GM12875 (cell line): ENCODE results near the gene KBTBD7.
"Not testable (repeated sequence)": the region's sequence is repeated elsewhere in the genome, so short reads cannot be mapped to it uniquely, and the experiment has no call there.

Experiments used
- H3K4me3 ChIP-seq: one replicate; pipeline ENCODE4 v1.5.1; 2011; ENCODE audit warnings: low read depth, low read length, control low read depth
- TF ChIP-seq, protein P1 (sequence below): IDR thresholded peaks from 2 replicates; pipeline ENCODE4 v1.5.1; 2011; ENCODE audit warnings: low read depth, mild to moderate bottlenecking, control low read depth, inconsistent platforms, low read length, moderate library complexity, borderline replicate concordance; ENCODE audit not compliant: insufficient read depth

The KBTBD7 gene

DNA sequence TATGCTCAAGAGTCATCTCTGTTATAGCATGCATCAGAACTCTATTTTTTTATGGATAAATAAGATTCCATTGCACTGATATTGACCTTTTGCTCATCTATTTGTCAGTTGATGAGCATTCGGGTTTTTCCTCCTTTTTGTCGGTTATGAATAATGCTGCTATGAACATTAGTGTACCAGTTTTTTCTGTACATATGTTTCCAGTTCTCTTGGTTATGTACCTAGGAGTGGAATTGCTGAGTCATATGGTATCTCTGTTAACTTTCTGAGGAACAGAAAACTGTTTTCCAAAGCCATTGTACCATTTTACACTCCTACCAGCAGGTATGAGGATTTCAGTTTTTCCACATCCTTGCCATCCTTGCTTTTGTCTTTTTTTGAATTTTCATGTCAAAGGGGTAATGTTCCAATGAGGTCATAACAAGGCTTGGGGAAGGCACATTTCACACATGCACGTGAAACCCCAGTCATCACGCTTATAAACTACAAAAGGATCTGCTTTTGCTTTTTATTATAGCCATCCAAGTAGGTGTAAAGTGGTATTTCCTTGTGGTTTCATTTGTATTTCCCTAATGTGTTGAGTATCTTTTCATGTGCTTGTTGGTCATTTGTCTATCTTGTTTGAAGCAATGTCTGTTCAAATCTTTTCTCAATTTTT is 14.6 kb downstream of the KBTBD7 start:
- TF ChIP-seq, protein P1, sequence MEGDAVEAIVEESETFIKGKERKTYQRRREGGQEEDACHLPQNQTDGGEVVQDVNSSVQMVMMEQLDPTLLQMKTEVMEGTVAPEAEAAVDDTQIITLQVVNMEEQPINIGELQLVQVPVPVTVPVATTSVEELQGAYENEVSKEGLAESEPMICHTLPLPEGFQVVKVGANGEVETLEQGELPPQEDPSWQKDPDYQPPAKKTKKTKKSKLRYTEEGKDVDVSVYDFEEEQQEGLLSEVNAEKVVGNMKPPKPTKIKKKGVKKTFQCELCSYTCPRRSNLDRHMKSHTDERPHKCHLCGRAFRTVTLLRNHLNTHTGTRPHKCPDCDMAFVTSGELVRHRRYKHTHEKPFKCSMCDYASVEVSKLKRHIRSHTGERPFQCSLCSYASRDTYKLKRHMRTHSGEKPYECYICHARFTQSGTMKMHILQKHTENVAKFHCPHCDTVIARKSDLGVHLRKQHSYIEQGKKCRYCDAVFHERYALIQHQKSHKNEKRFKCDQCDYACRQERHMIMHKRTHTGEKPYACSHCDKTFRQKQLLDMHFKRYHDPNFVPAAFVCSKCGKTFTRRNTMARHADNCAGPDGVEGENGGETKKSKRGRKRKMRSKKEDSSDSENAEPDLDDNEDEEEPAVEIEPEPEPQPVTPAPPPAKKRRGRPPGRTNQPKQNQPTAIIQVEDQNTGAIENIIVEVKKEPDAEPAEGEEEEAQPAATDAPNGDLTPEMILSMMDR = no peak
- no peak overlapping the region for H3K4me3 ChIP-seq

DNA sequence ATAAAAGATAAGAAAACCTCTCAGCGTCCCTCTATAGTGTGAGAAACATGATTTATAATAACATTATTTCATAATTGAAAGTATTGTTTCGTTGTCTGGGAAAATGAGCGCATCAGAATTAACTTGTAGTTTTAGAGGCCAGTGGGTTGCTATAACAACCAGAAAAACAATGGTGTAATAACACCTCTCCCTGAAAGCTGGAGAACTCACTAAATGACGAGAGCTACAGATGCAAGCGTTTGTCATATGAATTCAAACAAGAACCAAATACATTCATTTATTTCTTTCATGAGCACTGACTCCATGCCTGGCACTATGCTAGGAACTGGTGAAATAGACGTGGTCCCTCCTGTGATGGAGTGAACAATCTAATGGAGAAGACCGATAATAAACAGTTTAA is 16.3 kb downstream of the KBTBD7 start:
- H3K4me3 ChIP-seq = no peak overlapping the region
- TF ChIP-seq, protein P1 = no peak

DNA sequence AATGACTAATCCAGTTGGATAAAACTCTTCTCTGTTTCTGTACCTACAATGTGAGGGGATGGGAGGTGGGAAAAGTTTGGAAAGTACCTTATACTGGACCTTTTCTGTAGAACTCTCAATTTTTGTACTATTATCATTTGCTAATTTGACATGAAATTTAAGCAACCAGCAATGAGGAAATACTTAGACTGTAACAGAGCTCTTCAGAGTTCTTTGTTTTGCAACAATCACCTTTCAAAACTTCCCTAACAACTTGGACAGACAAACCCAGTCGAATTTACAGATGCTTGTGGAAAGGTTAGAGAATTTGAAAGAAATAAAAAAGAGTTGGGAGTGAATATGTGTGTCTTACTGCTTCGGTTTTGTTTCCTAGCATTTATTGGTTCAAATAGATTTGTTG is 16.8 kb downstream of the KBTBD7 start:
- TF ChIP-seq, protein P1 = no peak
- H3K4me3 ChIP-seq = no peak overlapping the region

DNA sequence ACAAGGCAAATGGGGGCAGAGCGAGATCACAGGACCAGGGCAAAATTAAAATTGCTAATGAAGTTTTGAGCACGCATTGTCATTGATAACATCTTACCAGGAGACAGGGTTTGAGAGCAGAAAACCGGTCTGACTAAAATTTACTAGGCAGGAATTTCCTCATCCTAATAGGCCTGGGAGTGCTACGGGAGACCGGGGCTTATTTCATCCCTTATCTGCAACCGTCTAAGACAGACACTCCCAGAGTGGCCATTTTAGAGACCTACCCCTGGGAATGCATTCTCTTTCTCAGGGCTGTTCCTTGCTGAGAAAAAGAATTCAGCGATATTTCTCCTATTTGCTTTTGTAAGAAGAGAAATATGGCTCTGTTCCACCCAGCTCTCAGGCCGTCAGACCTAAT is 18.8 kb downstream of the KBTBD7 start:
- not testable (repeated sequence) for H3K4me3 ChIP-seq

DNA sequence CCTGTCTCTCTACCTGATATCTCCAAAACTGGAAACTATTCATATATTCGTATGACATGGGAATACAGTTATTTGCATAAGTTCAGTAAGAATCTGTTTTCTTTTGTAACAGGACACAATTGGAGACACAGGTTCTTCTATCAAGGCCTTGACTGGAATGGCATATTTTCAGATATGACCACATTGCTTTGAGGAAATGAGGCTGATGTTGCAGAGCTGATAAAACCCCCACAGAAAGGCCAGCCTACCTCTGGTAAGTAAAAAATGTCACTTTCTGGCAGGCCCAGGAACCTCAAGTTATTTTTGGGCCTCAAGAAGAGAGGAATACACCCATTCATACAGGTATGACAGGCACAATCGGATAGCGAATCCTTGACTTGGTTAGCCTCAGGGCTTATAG is 32.2 kb downstream of the KBTBD7 start:
- TF ChIP-seq, protein P1 = no peak
- no peak overlapping the region for H3K4me3 ChIP-seq

DNA sequence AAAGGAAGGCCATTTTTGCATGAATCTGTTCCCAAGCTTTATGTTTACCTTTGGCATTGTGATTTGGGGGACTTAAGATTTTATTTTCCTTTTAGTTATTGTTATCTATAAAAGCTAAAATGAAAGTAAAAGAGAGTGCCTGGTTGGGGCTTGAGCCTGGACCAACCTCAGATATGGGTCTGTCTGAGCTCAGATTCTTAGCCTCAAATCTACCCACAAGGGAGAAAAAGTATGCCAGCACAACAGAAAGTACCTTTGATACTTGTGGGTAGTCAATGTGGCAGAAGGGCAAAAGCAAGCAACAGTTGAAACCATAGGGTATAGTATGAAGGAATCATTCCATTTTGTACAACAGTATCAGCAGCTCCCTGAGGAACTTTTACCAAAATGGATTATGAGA is 35.2 kb downstream of the KBTBD7 start:
- no peak overlapping the region for H3K4me3 ChIP-seq
- TF ChIP-seq, protein P1 = no peak

DNA sequence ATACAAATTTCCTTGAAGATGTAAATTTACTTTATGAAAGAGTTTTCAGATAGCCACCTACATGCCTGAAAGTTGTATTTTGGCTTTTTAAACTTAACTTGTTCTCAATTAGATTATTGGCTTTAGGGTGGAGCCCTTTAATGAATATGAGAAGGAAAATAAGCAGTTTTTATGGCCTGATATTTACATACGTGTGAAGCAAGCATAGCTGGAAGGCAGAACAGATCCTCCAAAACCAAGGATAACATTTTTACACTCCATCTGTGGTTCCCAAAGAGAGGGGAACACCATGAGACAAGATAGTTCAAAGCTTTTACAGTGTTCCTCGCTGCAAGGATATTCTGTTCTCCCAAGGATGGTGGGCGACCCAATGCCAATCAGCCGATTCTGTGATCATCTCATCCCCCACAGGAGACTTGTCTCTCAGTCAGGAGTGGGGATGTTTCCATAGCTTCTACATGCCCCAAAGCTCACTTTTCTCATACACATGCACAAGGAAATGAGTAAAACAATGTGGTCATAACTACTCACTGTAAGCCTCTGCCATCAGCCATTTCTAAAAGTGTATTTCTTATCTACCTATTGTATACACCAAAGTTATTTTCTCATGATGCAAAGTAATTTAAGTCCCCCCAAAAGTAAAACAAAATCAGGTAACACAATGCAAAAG is 37.2 kb downstream of the KBTBD7 start:
- no peak overlapping the region for H3K4me3 ChIP-seq
- TF ChIP-seq, protein P1 = no peak
